Hepatocyte (in vitro differentiated cells): Measurements from ENCODE around the gene ZNHIT1.

Experiments
- CTCF ChIP-seq: fragments of 200-600 bp; sonication (generic); IDR thresholded peaks from 2 replicates; pipeline ENCODE4 v1.5.1; 2016; ENCODE audit warnings: antibody characterized with exemption, mild to moderate bottlenecking; ENCODE audit not compliant: poor library complexity
- EZH2 ChIP-seq: fragments of 200-600 bp; sonication (generic); IDR thresholded peaks from 2 replicates; pipeline ENCODE4 v1.6.1; 2016; ENCODE audit warnings: antibody characterized with exemption, mild to moderate bottlenecking, borderline replicate concordance
- EZH2phosphoT487 ChIP-seq: fragments of 200-600 bp; sonication (generic); IDR thresholded peaks from one replicate; pipeline ENCODE4 v1.6.1; 2018; ENCODE audit warnings: antibody characterized with exemption, mild to moderate bottlenecking, low read depth, moderate library complexity; ENCODE audit not compliant: unreplicated experiment, severe bottlenecking

- TF ChIP-seq CTCF (no peak), EZH2 (peak; percentile 76), EZH2phosphoT487 (no peak)
These were observed 43.6 kb upstream of the ZNHIT1 start for GRCh38 chr7:101174322-101174854.
